Breast epithelium (tissue), 3 donors: ENCODE data around the gene PIK3C2G.

Experiments
- POLR2A ChIP-seq: fragments of 450-650 bp; IDR thresholded peaks from one replicate; pipeline ENCODE4 v1.6.1; 2016; ENCODE audit warnings: antibody characterized with exemption, mild to moderate bottlenecking, moderate library complexity
- POLR2AphosphoS5 ChIP-seq, 3 donors: sonication (generic); formaldehyde crosslinking; IDR thresholded peaks; one replicate each; pipeline ENCODE4 v1.6.1; 2017; ENCODE audit warnings: antibody characterized with exemption in 3 of 3
- TF ChIP-seq, protein P1 (sequence below), 3 donors: fragments of 450-650 bp; IDR thresholded peaks; one replicate each; pipeline ENCODE4 v1.5.1; 2016 to 2017; ENCODE audit warnings: antibody characterized with exemption in 3 of 3, mild to moderate bottlenecking in 3 of 3, moderate library complexity in 3 of 3

GRCh38 chr12:18221726-18222125 is 39.6 kb upstream of the PIK3C2G start:
- TF ChIP-seq, protein P1, sequence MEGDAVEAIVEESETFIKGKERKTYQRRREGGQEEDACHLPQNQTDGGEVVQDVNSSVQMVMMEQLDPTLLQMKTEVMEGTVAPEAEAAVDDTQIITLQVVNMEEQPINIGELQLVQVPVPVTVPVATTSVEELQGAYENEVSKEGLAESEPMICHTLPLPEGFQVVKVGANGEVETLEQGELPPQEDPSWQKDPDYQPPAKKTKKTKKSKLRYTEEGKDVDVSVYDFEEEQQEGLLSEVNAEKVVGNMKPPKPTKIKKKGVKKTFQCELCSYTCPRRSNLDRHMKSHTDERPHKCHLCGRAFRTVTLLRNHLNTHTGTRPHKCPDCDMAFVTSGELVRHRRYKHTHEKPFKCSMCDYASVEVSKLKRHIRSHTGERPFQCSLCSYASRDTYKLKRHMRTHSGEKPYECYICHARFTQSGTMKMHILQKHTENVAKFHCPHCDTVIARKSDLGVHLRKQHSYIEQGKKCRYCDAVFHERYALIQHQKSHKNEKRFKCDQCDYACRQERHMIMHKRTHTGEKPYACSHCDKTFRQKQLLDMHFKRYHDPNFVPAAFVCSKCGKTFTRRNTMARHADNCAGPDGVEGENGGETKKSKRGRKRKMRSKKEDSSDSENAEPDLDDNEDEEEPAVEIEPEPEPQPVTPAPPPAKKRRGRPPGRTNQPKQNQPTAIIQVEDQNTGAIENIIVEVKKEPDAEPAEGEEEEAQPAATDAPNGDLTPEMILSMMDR (IDR thresholded peaks at IDR 0.05), result no peak
- TF ChIP-seq POLR2A, result no peak
- no peak for TF ChIP-seq POLR2AphosphoS5 (IDR thresholded peaks at IDR 0.05)
